ENCODE results near the gene SERGEF. TPM values are rescaled to one million over a fixed set of nuclear protein-coding genes. Genes with fewer than 3 reads are reported as not detected.

The SERGEF gene
- total RNA-seq, 1 experiment from 2014 or later = 27.5 TPM

DNA sequence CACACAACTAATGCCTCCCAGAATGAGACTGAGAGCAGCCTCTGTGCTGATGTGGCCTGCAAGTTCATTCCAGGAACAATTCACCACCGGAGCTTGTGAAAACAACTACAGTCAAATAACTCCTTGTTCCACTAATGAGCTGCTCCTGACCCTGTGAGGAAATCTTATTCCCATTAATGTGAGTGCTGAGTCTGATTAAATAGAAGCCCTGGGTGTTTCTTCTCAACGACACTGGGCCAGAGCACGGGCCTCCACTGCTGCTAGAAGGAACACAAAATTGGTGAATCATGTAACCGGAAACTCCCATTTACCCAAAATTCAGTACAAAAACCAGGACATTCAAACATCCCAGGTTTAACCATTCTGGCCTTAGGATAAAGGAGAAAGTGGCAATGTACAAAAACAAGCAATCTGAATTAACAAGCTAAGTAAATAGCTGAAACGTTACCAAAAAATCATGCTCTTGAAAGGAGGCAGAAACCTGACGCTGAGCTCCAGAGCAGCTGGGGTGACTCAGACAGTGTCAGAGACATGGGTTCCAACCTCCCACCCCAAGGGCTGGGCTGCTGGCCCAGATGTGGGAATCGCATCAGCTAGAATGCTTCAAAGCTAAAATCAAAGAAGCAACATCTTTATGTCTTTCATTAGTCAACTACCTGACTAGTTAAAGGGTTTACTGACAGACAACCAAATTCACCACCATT is 26.7 kb downstream of the SERGEF start:
- Histone ChIP-seq H3K27ac (no peak overlapping the region), H3K27me3 (no peaks in the 10 kb centered on the region), H3K36me3 (no peaks in the 10 kb centered on the region), H3K4me1 (no peaks in the 10 kb centered on the region), H3K4me3 (no peak overlapping the region), H3K9me3 (replicated peaks) (no peaks in the 10 kb centered on the region)
- peak; percentile 20 to 41 for DNase-seq

DNA sequence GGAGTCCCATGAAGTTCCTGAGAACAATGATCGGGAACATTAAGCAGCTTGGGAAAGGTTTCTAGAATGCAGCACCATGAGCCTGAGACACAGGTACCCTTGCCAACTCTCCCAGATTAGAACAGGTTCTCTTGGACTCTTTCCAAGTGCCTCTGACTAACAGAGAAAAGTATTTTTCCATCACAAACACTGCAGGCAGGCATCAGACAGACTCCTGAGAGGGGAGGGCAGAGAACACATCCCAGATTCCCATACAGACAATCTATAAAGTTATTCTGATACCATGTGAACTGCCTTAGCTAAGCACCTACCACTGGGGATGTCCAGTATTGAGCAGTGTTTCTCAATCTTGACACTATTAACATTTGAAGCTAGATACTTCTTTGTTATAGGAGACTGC is 27.3 kb downstream of the SERGEF start:
- DNase-seq = no peak
- H3K36me3 ChIP-seq = no peaks in the 10 kb centered on the region
- no peak overlapping the region for H3K27ac ChIP-seq
- H3K9me3 ChIP-seq (replicated peaks) = no peaks in the 10 kb centered on the region
- no peaks in the 10 kb centered on the region for H3K27me3 ChIP-seq
- H3K4me1 ChIP-seq = no peaks in the 10 kb centered on the region
- H3K4me3 ChIP-seq = no peak overlapping the region

DNA sequence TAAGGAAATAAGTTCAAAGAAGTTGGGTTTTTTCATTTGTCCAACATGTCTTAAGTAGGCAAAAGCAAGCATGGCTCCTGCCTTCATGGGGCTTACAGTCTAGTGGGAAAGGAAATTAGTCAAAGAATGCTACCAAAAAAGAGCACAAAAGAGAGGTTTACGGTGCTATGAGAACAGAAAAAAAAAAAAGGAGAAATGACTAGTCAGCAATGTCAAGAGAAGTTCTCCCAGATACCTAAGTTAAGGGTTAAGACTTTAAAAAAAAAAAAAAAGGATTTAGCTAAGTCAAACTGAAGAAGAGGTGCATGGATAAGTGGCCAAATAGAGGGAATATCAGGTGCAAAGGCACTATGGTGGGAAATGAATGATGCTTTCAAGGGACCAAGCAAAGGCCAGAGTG is 29.3 kb downstream of the SERGEF start:
- Histone ChIP-seq H3K4me3 (no peak overlapping the region), H3K4me1 (no peaks in the 10 kb centered on the region), H3K9me3 (replicated peaks) (no peaks in the 10 kb centered on the region), H3K27me3 (no peaks in the 10 kb centered on the region), H3K27ac (no peak overlapping the region), H3K36me3 (no peaks in the 10 kb centered on the region)
- no peak for DNase-seq

DNA sequence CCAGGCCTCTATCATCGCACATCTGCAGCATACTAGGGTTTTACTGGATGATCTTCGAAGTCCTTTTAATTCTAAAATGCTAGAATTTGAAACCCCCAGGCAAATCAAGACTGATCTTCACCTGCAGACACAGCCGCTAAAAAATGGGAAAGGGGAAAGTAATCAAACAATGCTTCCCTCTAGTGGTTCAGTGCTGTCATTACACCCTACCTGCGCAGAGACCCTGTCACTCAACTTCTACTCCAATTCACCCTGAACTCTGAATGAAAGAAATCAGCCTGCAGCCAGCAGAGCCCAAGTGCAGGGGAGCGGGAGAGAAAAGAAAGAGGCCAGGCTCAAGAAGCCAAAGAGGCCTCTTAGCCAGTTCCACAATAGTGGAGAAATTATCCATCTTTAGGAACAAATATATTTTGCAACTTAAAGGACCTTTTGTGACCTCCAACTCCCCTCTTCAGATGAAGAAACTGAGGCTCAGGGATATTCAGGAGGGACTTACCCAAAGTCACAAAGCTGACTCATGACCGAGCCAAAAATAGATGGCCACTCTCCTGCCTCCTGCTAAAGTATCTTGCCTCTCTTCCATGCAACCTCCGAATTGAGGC is 33.0 kb downstream of the SERGEF start:
- Histone ChIP-seq H3K4me3 (no peak overlapping the region), H3K27me3 (no peaks in the 10 kb centered on the region), H3K9me3 (replicated peaks) (no peaks in the 10 kb centered on the region), H3K4me1 (no peaks in the 10 kb centered on the region), H3K36me3 (no peaks in the 10 kb centered on the region), H3K27ac (no peak overlapping the region)
- DNase-seq = peak; percentile 19 to 70

DNA sequence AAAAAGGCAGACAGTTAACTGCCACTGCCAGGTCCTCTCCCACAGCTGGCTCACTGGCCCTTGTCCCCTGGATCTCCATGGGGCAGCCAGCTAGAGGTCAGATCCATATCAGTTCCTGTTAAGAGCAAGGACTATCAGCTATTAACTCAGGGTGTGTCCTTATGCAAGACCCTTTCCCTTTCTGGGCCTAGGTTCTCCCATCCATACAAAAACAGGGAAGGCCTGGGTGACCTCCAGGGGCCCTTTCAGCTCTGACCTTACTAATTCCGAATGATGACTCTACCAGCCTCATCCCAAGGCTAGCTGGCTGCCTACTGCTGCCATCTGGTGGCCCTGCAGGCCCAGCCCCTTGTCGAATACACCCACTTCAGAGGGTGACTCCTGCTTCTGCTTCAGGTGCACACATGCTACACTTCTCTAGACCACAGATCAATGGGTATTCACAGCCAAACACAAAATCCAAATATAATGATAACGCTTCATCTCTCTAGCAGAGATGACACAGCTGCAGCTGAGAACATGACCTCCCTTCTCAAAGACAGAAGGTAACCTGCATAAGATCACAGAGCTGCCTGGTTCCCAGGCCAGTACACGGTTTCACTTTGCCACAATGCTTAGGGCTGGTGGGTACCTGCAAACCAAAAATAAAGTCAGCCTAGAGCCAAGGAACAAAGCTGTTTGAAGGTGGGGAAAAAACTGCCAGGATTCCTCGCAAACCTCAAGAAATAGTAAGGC is 34.1 kb downstream of the SERGEF start:
- H3K4me1 ChIP-seq = no peaks in the 10 kb centered on the region
- H3K9me3 ChIP-seq (replicated peaks) = no peaks in the 10 kb centered on the region
- no peak overlapping the region for H3K27ac ChIP-seq
- no peaks in the 10 kb centered on the region for H3K36me3 ChIP-seq
- no peaks in the 10 kb centered on the region for H3K27me3 ChIP-seq
- H3K4me3 ChIP-seq = no peak overlapping the region
- peak; percentile 54 to 72 for DNase-seq

DNA sequence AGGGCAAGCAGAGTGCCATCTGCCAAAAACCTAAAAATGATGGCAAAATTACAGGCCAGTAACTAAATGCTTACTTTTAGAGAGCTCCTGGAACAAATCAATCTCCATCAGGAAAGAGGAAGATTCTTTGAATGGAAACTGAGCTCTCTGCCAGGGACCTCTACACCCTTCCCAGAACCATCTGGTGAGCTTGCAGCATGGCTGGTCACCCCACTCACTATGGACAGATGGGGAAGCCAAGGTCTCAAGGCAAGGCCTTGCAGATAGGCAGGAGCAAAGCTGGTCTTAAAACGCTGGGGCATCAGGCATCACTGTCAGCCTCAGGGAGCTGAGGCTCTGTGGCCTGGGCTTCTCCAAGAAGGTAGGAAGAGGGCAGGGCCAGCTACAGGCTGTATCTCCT is 36.2 kb downstream of the SERGEF start:
- peaks cover 3% of the 10 kb centered on the region; the same call in 1 of the 2 replicates for H3K4me1 ChIP-seq
- no peak overlapping the region for H3K27ac ChIP-seq

DNA sequence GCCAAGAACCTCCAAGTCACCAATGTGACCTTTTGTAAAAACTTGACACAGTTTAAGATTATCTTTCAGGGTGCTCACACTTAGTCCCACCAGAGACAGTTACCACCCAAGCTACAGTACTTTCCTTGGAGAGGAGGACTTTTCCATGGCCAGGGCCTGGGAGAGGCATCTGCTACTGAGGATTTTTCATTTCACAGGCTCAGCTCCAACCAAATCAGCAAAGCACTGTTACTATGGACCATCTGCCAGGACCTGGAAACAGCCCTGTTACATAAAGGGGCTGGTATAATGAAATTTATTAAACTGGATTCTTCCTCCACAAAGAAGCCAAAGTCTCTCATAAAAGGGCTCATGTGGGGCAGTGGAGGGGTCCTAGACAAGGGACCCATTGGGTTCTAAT is 38.6 kb downstream of the SERGEF start:
- H3K9me3 ChIP-seq (replicated peaks) = no peaks in the 10 kb centered on the region
- no peak overlapping the region for H3K27ac ChIP-seq
- H3K36me3 ChIP-seq = no peaks in the 10 kb centered on the region
- H3K4me3 ChIP-seq = no peak overlapping the region
- peaks cover 3% of the 10 kb centered on the region; the same call in 1 of the 2 replicates for H3K4me1 ChIP-seq
- no peak for DNase-seq
- H3K27me3 ChIP-seq = no peaks in the 10 kb centered on the region

More for the DNA sequence above, 36.2 kb downstream of the SERGEF start:
- Histone ChIP-seq H3K9me3 (replicated peaks) (no peaks in the 10 kb centered on the region), H3K4me3 (no peak overlapping the region), H3K36me3 (no peaks in the 10 kb centered on the region), H3K27me3 (no peaks in the 10 kb centered on the region)
- DNase-seq = no peak

DNA sequence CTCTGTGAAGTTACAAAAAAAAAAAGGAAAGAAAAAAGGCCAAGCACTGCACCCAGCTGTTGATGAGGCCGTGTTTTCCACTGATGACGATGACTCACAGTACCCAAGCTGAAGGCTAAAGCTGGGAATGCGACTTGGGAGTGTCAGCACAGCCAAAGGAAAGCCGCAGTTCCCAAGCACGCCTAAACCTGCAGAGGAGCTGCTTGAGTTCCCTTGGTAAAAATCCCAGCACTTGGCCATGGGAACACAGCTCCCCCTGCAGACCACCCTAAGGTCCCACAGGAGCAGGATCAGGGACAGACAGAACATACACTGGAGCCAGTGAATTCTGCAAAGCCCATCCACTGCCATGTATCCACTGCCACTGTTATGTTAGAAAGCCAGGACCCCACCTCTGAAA is 39.9 kb downstream of the SERGEF start:
- Histone ChIP-seq H3K27me3 (no peaks in the 10 kb centered on the region), H3K36me3 (no peaks in the 10 kb centered on the region), H3K9me3 (replicated peaks) (no peaks in the 10 kb centered on the region), H3K4me1 (peaks cover 3% of the 10 kb centered on the region; the same call in 1 of the 2 replicates), H3K4me3 (no peak overlapping the region), H3K27ac (no peak overlapping the region)
- peak; percentile 90 to 95 for DNase-seq

DNA sequence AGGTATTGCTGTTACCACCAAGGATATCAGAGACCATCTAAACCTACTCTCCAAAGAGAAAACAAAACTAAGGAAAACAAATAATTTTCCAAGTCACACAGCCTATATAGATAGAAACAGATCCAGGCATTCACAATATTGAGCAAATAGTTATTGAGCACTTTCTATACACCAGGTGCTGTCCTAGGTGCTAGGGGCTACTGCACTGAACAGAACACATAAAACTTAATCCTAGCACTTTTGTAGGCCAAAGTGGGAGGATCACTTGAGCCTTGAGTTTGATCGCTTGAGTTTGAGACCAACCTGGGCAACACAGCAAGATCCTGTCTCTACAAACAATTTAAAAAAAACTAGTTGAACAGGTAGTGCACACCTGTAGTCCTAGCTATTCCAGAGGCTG is 44.6 kb downstream of the SERGEF start:
- H3K27me3 ChIP-seq = no peaks in the 10 kb centered on the region
- H3K4me3 ChIP-seq = no peak overlapping the region
- DNase-seq = no peak
- peaks cover 3% of the 10 kb centered on the region; the same call in 1 of the 2 replicates for H3K4me1 ChIP-seq
- no peak overlapping the region for H3K27ac ChIP-seq
- no peaks in the 10 kb centered on the region for H3K36me3 ChIP-seq
- no peaks in the 10 kb centered on the region for H3K9me3 ChIP-seq (replicated peaks)

DNA sequence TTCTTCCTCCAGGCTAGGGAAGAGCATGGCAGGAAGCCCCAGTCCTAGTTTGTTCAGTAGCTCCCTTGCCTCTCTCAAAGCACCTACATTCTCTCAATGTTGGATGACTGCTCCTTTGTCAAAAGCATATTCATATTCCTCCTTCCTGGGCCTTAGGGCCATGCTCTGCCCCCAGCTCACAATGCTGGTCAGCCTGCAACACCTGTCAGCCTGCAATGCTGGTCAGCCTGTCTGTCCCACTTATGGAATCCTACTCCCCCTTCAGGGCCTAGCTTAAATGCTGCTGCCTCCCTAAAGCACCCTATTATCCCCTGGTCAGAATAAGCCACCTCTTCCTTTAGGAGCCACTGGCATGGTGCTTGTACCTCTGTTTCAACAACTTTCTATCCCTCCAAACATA is 45.2 kb downstream of the SERGEF start:
- Histone ChIP-seq H3K4me3 (no peak overlapping the region), H3K27ac (no peak overlapping the region), H3K9me3 (replicated peaks) (no peaks in the 10 kb centered on the region), H3K27me3 (no peaks in the 10 kb centered on the region), H3K4me1 (peaks cover 2% of the 10 kb centered on the region; the same call in 1 of the 2 replicates), H3K36me3 (no peaks in the 10 kb centered on the region)
- peak in 1 of 2 experiments; percentile 18 for DNase-seq

DNA sequence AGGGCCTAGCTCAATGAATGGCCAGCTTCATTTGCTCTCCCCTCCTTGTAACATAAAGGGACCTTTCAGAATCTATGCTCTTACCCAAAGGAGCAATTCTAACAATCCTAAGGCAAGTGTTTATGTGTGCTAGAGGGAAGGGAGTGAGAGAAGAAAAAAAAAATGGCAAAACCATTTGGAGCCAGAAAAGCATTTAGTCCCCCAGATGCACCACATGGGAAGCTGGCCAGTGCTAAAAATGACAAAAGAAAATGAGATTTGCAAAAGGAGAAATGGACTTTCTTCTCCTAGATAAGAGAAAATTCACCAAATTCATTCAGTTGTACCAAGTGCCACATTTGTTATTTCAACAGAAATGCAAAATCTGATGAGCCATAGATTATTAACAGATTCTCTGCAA is 52.8 kb downstream of the SERGEF start:
- no peaks in the 10 kb centered on the region for H3K4me1 ChIP-seq
- H3K4me3 ChIP-seq = no peak overlapping the region
- no peaks in the 10 kb centered on the region for H3K27me3 ChIP-seq
- DNase-seq = no peak
- H3K9me3 ChIP-seq (replicated peaks) = no peaks in the 10 kb centered on the region
- no peak overlapping the region for H3K27ac ChIP-seq
- H3K36me3 ChIP-seq = peaks cover 2% of the 10 kb centered on the region; the same call in 1 of the 2 replicates

DNA sequence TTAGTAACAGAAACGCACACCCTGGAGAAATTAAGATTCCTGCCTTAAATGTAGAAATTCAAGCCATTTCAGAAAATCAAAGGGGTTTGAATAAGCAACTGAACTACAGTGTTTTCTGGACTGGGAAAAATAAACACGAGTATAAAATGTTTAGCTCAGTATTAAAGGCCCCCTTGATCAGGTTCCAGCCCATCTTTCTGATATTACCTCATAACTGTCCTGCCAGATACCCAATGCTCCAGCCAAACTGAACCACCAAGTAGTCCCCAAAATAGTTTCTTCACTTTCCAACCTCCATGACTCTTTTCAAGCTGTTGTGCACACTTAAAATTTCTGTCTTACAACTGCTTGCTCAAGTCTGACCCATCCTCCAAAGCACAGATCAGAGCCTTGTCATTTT is 54.4 kb downstream of the SERGEF start:
- no peaks in the 10 kb centered on the region for H3K9me3 ChIP-seq (replicated peaks)
- H3K4me3 ChIP-seq = no peak overlapping the region
- H3K27me3 ChIP-seq = no peaks in the 10 kb centered on the region
- H3K36me3 ChIP-seq = peaks cover 2% of the 10 kb centered on the region; the same call in 1 of the 2 replicates
- H3K27ac ChIP-seq = no peak overlapping the region
- no peaks in the 10 kb centered on the region for H3K4me1 ChIP-seq
- DNase-seq = no peak

DNA sequence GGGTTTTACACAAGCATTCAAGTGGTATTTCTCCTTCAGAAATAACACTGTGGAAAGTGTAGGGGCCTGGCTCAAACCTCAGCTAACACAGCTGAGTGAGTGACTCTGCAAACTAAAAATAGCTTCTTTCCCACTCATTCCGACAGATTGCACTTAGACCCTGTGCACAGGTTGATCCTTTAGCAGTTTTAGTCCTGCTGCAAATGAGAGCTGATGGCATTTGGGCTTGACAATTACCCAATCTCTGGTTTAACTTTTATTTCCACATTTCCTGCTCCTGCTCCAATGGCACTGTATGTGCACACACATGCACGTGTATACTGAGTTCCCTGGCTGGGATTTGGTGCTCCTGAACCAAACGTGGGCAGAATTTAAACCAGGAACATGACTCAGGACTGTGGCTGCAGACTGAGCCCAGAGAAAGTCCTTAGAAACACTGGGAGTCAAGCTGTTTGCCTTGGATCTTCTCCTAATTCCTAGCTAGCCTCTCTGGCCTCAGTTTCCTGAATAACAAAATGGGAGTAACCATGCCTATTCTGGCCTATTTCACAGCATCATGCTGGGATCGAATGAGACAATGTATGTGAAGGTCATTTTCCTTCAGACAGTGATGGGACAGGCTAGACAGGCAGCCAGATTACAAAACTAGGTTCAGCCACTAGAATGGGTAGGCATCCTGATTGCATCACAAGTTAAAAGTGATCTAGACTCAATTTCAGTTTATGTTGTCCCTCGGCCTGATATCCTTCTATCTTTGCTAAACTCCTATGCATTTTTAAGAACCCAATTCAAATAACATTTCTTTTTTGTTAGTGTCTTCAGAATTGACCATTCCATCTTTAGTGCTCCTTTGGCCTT is 58.2 kb downstream of the SERGEF start:
- Histone ChIP-seq H3K27me3 (no peaks in the 10 kb centered on the region), H3K27ac (no peak overlapping the region), H3K36me3 (peaks cover 2% of the 10 kb centered on the region; the same call in 1 of the 2 replicates), H3K9me3 (replicated peaks) (no peaks in the 10 kb centered on the region), H3K4me1 (no peaks in the 10 kb centered on the region), H3K4me3 (no peak overlapping the region)
- no peak for DNase-seq

DNA sequence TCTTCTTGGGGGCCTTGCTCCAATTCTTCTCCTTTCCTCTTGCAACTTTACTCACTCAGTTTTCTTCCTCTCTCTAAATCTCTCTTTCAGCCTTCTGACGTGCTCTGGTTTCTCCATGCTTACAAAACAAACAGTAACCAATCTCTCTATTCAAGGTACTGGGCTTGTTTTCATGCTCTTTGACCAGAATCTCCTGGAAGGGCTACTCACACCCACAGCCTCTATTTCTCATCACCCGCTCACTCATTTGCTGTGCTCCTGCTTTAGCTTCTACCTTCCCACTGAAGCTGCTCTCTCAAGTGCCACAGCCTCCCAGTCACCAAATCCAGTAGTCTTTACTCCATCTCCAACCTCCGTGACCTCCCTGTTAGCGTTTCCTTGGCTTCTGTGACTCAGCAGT is 60.4 kb downstream of the SERGEF start:
- DNase-seq = no peak
- H3K27me3 ChIP-seq = no peaks in the 10 kb centered on the region
- no peak overlapping the region for H3K27ac ChIP-seq
- no peak overlapping the region for H3K4me3 ChIP-seq
- H3K4me1 ChIP-seq = no peaks in the 10 kb centered on the region
- H3K36me3 ChIP-seq = no peaks in the 10 kb centered on the region; the same call in 1 of the 2 replicates
- no peaks in the 10 kb centered on the region for H3K9me3 ChIP-seq (replicated peaks)

All from SJCRH30 (cell line).